ENCODE measurements around the gene OLFM2. TPM values are rescaled to one million over a fixed set of nuclear protein-coding genes. Genes with fewer than 3 reads are reported as not detected.
"Not testable (repeated sequence)": the region's sequence is repeated elsewhere in the genome, so short reads cannot be mapped to it uniquely, and the experiment has no call there.

The OLFM2 gene
- total and polyA plus RNA-seq, 4 experiments from 2014 or later: 5.0 to 10.4 (median 9.4) TPM

DNA sequence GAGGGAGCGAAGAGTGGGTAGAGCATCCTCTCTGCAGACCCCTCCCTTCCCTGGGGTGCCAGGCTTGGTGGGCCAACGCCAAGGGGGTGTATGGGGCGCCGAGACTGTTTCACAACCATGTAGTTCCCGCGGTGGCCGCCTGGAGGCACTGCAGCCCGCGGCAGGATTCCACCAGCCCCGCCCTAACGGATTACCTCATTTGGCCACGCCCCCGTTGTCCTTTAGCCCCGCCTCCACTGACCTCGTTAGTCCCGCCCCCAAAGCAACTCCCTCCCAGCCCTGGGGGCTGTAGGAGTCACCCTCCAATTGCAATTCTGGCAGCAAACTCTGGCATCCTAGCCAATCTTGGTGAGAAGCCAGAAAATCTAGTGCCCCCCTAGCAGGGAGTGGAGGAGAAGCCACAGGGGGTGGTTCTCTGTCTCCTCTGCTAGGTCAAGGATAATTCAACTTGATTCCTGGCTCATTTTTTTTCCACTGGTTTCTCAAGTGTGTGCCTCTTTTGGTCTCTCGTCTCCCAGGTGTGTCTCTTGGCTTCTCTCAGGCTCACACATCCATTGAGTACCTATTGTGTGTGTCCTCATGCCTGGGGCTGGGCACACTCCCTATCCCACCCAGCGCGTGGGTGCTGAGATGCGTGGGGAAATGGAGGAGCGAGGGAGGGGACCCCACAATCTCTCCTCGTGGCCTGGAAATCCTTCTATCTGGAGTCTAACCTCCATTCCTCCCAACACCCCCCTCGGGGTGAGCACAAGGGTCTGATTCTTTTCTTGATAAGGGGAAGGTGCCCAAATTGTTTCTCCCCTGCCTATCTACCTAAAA, 2.0 kb downstream of the OLFM2 start:
- peaks cover 24% of the 10 kb centered on the region for H3K27me3 ChIP-seq (ENCODE audit: insufficient read depth, low read length)
- no peaks in the 10 kb centered on the region for H3K9me3 ChIP-seq (ENCODE audit: control insufficient read depth in 1 of 2, low read length in 2 of 2)
- intact Hi-C loops (cut with micrococcal nuclease): loop anchor here (2.0 kb wide), 1 partner anchor 178 kb away; no protein-coding TSS in a partner anchor
- Mint-ChIP-seq H3K27me3 (peaks cover 39 to 51% of the 10 kb centered on the region in 2 donors), H3K4me1 (peaks cover 15 to 34% (median 26%) of the 10 kb centered on the region in 4 donors), H3K4me3 (peak overlapping the region in 6 of 8 donors; percentile 13 to 63 (median 42)), H3K36me3 (no peaks in the 10 kb centered on the region), H3K27ac (peak overlapping the region in 3 of 7 donors; percentile 19 to 52 (median 26)), H3K9me3 (peaks cover 0 to 2% (median 0%) of the 10 kb centered on the region in 8 donors)
- ChIA-PET CTCF (ENCODE audit: partially characterized antibody) (no interaction called here), POLR2A (ENCODE audit: partially characterized antibody) (no interaction called here)
- peaks cover 30% of the 10 kb centered on the region for H3K4me1 ChIP-seq (ENCODE audit: insufficient read depth, low read length)
- H3K27ac ChIP-seq (ENCODE audit: low read depth, low read length): no peak overlapping the region
- H3K4me3 ChIP-seq (ENCODE audit: low read length in 2 of 2): no peak overlapping the region
- DNase-seq: peak; percentile 73 to 80 (median 79)
- H3K36me3 ChIP-seq (ENCODE audit: insufficient read depth, low read length): no peaks in the 10 kb centered on the region

- no peaks in the 10 kb centered on the region for H3K36me3 ChIP-seq (ENCODE audit: insufficient read depth, low read length)
- H3K27me3 ChIP-seq (ENCODE audit: insufficient read depth, low read length): peaks cover 24% of the 10 kb centered on the region
- H3K4me1 Mint-ChIP-seq: peaks cover 15 to 34% (median 26%) of the 10 kb centered on the region in 4 donors
- H3K4me3 ChIP-seq (ENCODE audit: low read length in 2 of 2): no peak overlapping the region
- no peak overlapping the region for H3K27ac ChIP-seq (ENCODE audit: low read depth, low read length)
- H3K4me1 ChIP-seq (ENCODE audit: insufficient read depth, low read length): peaks cover 30% of the 10 kb centered on the region
- ChIA-PET CTCF (ENCODE audit: partially characterized antibody) (interaction anchor here (0.7 to 5.1 kb wide), 13 partner anchors 12 to 504 kb away, joined by 3 to 74 read pairs (median 4); no protein-coding TSS in a partner anchor), POLR2A (ENCODE audit: partially characterized antibody) (interaction anchor here (0.7 kb wide), 1 partner anchor 94 kb away, joined by 3 read pairs; no protein-coding TSS in a partner anchor)
- H3K9me3 ChIP-seq (ENCODE audit: control insufficient read depth in 1 of 2, low read length in 2 of 2): no peaks in the 10 kb centered on the region
- no peak overlapping the region for H3K27ac Mint-ChIP-seq
- H3K4me3 Mint-ChIP-seq: no peak overlapping the region
- H3K9me3 Mint-ChIP-seq: peaks cover 0 to 2% (median 0%) of the 10 kb centered on the region in 8 donors
- no peaks in the 10 kb centered on the region for H3K36me3 Mint-ChIP-seq
- H3K27me3 Mint-ChIP-seq: peaks cover 39 to 49% of the 10 kb centered on the region in 2 donors
- intact Hi-C loops (cut with micrococcal nuclease): no loop called here
- DNase-seq: no peak
Observed at GRCh38 chr19:9932835-9933234, 3.5 kb downstream of the OLFM2 start.

GRCh38 chr19:9931629-9932028, 4.7 kb downstream of the OLFM2 start:
- Mint-ChIP-seq H3K27me3 (peaks cover 31 to 39% of the 10 kb centered on the region in 2 donors), H3K4me1 (peaks cover 14 to 27% (median 22%) of the 10 kb centered on the region in 4 donors)
- CTCF ChIA-PET (ENCODE audit: partially characterized antibody): interaction anchor here (0.9 to 5.1 kb wide), 13 partner anchors 12 to 461 kb away, joined by 3 to 74 read pairs (median 6); no protein-coding TSS in a partner anchor

GRCh38 chr19:9923440-9923839, 12.9 kb downstream of the OLFM2 start:
- H3K4me3 ChIP-seq (ENCODE audit: low read length in 2 of 2): no peak overlapping the region
- DNase-seq: no peak
- Mint-ChIP-seq H3K4me3 (no peak overlapping the region), H3K27ac (no peak overlapping the region), H3K27me3 (peaks cover 11 to 15% of the 10 kb centered on the region in 2 donors), H3K36me3 (no peaks in the 10 kb centered on the region), H3K4me1 (peaks cover 0 to 2% (median 0%) of the 10 kb centered on the region in 4 donors), H3K9me3 (peaks cover 0 to 5% (median 0%) of the 10 kb centered on the region in 8 donors)
- no peaks in the 10 kb centered on the region for H3K4me1 ChIP-seq (ENCODE audit: insufficient read depth, low read length)
- H3K9me3 ChIP-seq (ENCODE audit: control insufficient read depth in 1 of 2, low read length in 2 of 2): no peaks in the 10 kb centered on the region
- no peaks in the 10 kb centered on the region for H3K27me3 ChIP-seq (ENCODE audit: insufficient read depth, low read length)
- intact Hi-C loops (cut with micrococcal nuclease): no loop called here
- H3K36me3 ChIP-seq (ENCODE audit: insufficient read depth, low read length): no peaks in the 10 kb centered on the region
- POLR2A ChIA-PET (ENCODE audit: partially characterized antibody): no interaction called here
- CTCF ChIA-PET (ENCODE audit: partially characterized antibody): interaction anchor here (0.7 to 1.9 kb wide), 4 partner anchors 29 to 780 kb away, joined by 3 to 6 read pairs (median 3); no protein-coding TSS in a partner anchor
- H3K27ac ChIP-seq (ENCODE audit: low read depth, low read length): no peak overlapping the region

More at GRCh38 chr19:9931629-9932028, 4.7 kb downstream of the OLFM2 start:
- DNase-seq: no peak
- H3K27ac Mint-ChIP-seq: no peak overlapping the region
- Histone ChIP-seq H3K27me3 (ENCODE audit: insufficient read depth, low read length) (peaks cover 20% of the 10 kb centered on the region), H3K4me1 (ENCODE audit: insufficient read depth, low read length) (peaks cover 25% of the 10 kb centered on the region), H3K36me3 (ENCODE audit: insufficient read depth, low read length) (no peaks in the 10 kb centered on the region), H3K4me3 (ENCODE audit: low read length in 2 of 2) (no peak overlapping the region), H3K27ac (ENCODE audit: low read depth, low read length) (no peak overlapping the region), H3K9me3 (ENCODE audit: control insufficient read depth in 1 of 2, low read length in 2 of 2) (no peaks in the 10 kb centered on the region)
- intact Hi-C loops (cut with micrococcal nuclease): loop anchor here (1.0 kb wide), 3 partner anchors 69 to 319 kb away; no protein-coding TSS in a partner anchor
- no peaks in the 10 kb centered on the region for H3K36me3 Mint-ChIP-seq
- POLR2A ChIA-PET (ENCODE audit: partially characterized antibody): interaction anchor here (1.5 kb wide), 1 partner anchor 96 kb away, joined by 6 read pairs; no protein-coding TSS in a partner anchor
- no peak overlapping the region for H3K4me3 Mint-ChIP-seq
- H3K9me3 Mint-ChIP-seq: no peaks in the 10 kb centered on the region

GRCh38 chr19:9922782-9923379, 13.4 kb downstream of the OLFM2 start:
- H3K9me3 ChIP-seq (ENCODE audit: control insufficient read depth in 1 of 2, low read length in 2 of 2); intact Hi-C loops (cut with micrococcal nuclease); POLR2A ChIA-PET (ENCODE audit: partially characterized antibody); H3K4me3 Mint-ChIP-seq; H3K36me3 Mint-ChIP-seq; H3K27ac ChIP-seq (ENCODE audit: low read depth, low read length); H3K4me3 ChIP-seq (ENCODE audit: low read length in 2 of 2); DNase-seq; H3K27ac Mint-ChIP-seq; H3K27me3 ChIP-seq (ENCODE audit: insufficient read depth, low read length); H3K4me1 Mint-ChIP-seq; H3K9me3 Mint-ChIP-seq; H3K4me1 ChIP-seq (ENCODE audit: insufficient read depth, low read length); H3K36me3 ChIP-seq (ENCODE audit: insufficient read depth, low read length): not testable (repeated sequence)
- CTCF ChIA-PET (ENCODE audit: partially characterized antibody): interaction anchor here (1.9 kb wide), 1 partner anchor 105 kb away, joined by 6 read pairs; no protein-coding TSS in a partner anchor
- H3K27me3 Mint-ChIP-seq: peaks cover 14 to 17% of the 10 kb centered on the region in 2 donors

GRCh38 chr19:9917321-9917720, 19.0 kb downstream of the OLFM2 start:
- Mint-ChIP-seq H3K36me3 (no peaks in the 10 kb centered on the region), H3K4me1 (peaks cover 4 to 18% (median 7%) of the 10 kb centered on the region in 4 donors), H3K4me3 (peak overlapping the region in 1 of 8 donors; percentile 28), H3K27me3 (peaks cover 21 to 28% of the 10 kb centered on the region in 2 donors), H3K27ac (no peak overlapping the region), H3K9me3 (peaks cover 0 to 2% (median 0%) of the 10 kb centered on the region in 8 donors)
- Histone ChIP-seq H3K36me3 (ENCODE audit: insufficient read depth, low read length) (no peaks in the 10 kb centered on the region), H3K4me3 (ENCODE audit: low read length in 2 of 2) (no peak overlapping the region), H3K27me3 (ENCODE audit: insufficient read depth, low read length) (peaks cover 8% of the 10 kb centered on the region), H3K4me1 (ENCODE audit: insufficient read depth, low read length) (peaks cover 15% of the 10 kb centered on the region), H3K27ac (ENCODE audit: low read depth, low read length) (no peak overlapping the region), H3K9me3 (ENCODE audit: control insufficient read depth in 1 of 2, low read length in 2 of 2) (no peaks in the 10 kb centered on the region)
- DNase-seq: no peak
- intact Hi-C loops (cut with micrococcal nuclease): no loop called here
- CTCF ChIA-PET (ENCODE audit: partially characterized antibody): interaction anchor here (0.6 to 2.1 kb wide), 2 partner anchors 15 to 71 kb away, joined by 3 to 7 read pairs; no protein-coding TSS in a partner anchor
- POLR2A ChIA-PET (ENCODE audit: partially characterized antibody): interaction anchor here (1.0 kb wide), 1 partner anchor 82 kb away, joined by 3 read pairs; the partner anchor contains the start of gene PIN1

Data from CD4-positive, alpha-beta memory T cell (primary cell).